GM10266 (cell line): ENCODE data around the gene IRF8.

ENCODE experiments used
- DNase-seq: peaks from one replicate; pipeline ENCODE4 v3.0.0; 2012; ENCODE audit errors: extremely low spot score
- TF ChIP-seq, protein P1 (sequence below): IDR thresholded peaks from 2 replicates; pipeline ENCODE4 v1.5.1; 2012; ENCODE audit warnings: mild to moderate bottlenecking, low read depth; ENCODE audit not compliant: control insufficient read depth, insufficient read depth; ENCODE audit errors: missing control alignments

The IRF8 gene

DNA sequence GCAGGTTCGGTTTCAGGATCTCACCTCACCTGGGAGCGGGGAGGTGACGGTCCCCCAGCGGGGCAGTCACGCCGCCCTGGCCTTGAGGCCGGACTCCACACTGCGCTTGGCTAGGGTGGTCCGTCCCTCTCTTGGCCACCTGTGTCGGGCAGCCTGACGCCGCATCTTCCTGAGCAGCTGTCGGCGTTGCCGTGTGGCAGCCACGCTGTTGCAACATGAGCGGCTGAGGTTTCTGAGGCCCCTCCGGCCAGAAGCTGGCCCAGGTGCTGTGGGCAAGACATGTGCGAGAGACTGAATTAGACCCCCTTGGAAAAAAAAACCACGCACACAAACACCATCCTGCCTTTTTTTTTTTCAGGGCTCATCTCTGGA, 49.2 kb downstream of the IRF8 start:
- no peak for DNase-seq
- TF ChIP-seq, protein P1, sequence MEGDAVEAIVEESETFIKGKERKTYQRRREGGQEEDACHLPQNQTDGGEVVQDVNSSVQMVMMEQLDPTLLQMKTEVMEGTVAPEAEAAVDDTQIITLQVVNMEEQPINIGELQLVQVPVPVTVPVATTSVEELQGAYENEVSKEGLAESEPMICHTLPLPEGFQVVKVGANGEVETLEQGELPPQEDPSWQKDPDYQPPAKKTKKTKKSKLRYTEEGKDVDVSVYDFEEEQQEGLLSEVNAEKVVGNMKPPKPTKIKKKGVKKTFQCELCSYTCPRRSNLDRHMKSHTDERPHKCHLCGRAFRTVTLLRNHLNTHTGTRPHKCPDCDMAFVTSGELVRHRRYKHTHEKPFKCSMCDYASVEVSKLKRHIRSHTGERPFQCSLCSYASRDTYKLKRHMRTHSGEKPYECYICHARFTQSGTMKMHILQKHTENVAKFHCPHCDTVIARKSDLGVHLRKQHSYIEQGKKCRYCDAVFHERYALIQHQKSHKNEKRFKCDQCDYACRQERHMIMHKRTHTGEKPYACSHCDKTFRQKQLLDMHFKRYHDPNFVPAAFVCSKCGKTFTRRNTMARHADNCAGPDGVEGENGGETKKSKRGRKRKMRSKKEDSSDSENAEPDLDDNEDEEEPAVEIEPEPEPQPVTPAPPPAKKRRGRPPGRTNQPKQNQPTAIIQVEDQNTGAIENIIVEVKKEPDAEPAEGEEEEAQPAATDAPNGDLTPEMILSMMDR, result no peak

DNA sequence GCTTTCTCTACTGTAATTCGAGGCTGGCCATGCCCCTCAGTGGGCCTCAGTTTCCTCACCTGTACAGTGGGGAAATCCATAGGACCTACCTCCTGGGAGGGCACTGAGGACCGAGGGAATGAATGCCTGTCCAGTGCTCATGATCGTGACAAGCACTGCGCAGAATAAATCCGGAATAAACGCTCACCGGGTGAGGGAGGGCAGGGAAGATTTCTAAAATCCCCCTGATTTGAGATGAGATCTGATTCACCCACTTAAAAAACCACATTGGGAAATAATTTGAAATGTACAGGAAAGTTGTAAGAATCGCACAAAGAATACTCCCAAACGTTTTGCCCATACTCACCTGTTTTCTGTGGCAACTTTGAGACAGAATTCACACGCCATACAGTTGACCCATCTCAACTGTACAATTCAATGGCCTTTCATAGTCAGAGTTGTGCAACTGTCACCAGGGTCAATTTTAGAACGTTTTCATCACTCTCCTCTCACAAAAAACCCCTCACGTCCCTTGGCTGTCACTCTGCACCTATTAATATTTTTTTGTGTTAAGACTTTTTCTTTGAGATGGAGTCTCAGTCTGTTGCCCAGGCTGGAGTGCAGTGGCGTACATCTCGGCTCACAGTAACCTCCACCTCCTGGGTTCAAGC, 49.8 kb downstream of the IRF8 start:
- no peak for DNase-seq
- TF ChIP-seq, protein P1, result no peak

- no peak for DNase-seq
- TF ChIP-seq, protein P1, result no peak
Measured at GRCh38 chr16:85950136-85950918, 51.4 kb downstream of the IRF8 start.

DNA sequence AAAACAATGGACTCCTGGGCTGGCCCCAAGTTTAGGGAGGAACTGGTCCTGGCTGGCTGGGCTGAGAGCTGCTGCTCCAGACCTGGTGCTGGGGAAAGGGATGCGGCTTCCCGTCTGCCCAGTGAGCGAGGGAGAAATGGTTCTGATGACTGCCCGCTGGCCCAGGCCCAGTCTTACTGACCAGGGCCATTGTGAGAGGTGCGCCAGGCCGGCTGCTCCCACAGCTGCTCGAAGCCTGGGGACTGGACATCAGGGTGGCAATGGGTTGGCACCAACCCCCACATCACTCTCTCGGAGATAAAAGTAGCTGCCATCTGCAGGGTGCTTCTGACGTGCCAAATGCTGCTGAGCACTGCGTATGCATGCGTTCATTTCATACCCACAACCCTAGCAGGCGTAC, 53.2 kb downstream of the IRF8 start:
- TF ChIP-seq, protein P1, result no peak
- DNase-seq, result no peak

GRCh38 chr16:85952811-85953210, 53.8 kb downstream of the IRF8 start:
- TF ChIP-seq, protein P1, result no peak
- no peak for DNase-seq

GRCh38 chr16:85954927-85955519, 56.1 kb downstream of the IRF8 start:
- TF ChIP-seq, protein P1, result no peak
- no peak for DNase-seq

DNA sequence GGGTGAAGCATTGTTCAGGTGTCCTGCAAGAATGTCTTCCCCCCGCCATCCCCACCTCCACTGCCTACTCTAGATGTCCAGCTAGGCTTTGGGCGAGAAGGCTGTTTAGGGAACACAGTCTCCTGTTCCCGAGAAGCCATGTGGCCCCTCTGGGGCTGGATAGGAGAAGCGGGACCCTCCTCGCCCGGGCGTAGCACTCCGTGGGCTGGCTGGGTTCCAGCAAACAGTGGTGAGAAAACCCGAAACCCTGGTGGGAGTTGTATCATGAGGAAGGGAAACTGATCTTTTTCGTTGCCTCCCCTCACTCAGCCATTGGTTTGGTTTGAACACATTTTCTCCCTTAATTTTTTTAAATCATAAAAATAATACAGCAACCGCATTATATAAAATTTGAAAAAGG, 56.6 kb downstream of the IRF8 start:
- DNase-seq, result no peak
- TF ChIP-seq, protein P1, result no peak
